HG02943 (cell line): ENCODE results near the gene NPRL2.
A peak's percentile ranks its signal among the peaks of the same experiment; 100 is the strongest.
"Not testable (repeated sequence)": the region's sequence is repeated elsewhere in the genome, so short reads cannot be mapped to it uniquely, and the experiment has no call there.

ENCODE experiments used
- ATAC-seq: cut with Tn5 transposase; IDR thresholded peaks from one replicate; pipeline ENCODE4 v1.9.1; 2021; ENCODE audit warnings: mild to moderate bottlenecking, low read depth, moderate library complexity; ENCODE audit not compliant: unreplicated experiment

Gene NPRL2

DNA sequence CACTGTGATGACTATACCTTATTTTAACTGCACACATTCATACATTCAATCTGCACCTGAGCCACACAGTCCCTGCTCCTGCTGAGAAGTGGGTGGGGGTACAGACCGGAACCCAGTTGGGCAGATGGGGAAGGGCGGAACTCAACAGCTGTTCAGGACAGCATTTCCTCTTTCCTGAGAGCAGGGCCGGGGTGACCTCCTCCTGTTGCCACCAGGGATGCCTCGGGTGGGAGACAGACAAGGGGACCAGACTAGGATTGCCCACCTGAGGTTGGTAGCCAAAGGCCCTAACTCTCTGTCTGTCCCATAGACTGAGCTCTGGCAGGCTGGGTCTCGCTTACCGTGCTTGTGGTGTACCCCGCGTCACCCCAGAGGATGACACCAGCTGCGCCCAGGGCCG lies 32.0 kb downstream of the NPRL2 start:
- ATAC-seq: no peak

DNA sequence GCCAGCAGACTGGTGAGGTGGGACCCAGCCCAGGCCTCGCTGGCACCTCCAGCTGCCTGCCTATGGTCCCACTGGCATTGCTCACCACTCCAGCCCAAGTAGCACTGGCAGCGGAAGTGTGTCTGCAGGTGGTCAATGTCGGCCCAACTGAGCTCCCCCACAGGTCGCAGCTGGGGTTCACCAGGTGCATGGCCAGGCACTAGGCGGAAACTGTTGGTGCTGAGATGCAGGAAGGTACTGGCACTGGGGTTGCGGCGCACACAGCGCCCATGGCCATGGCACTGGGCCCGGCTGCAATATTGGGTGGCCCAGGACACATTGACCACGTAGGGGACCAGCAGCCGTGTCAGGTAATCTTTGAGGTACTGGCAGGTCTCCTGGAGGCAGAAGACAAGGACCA lies 32.4 kb downstream of the NPRL2 start:
- no peak for ATAC-seq

DNA sequence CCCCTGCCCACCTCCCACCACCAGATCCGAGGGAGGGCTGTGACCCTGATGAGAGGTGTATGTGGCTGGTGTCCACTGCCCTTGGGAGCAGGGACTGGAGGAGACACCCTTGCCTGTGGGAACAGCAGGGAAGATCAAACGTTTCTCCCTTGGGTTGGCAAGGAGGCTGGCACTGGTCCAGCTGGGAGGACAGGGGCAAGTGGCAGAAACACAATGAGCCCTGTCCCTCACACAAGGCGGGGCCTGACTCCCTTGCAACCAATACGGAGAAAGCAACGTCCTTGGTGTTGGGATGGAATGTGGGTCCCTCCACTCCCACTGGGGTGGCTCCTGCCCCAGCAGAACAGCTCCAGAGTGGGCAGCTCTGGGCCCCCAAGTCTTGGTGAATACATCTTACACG lies 33.3 kb downstream of the NPRL2 start:
- ATAC-seq: no peak

DNA sequence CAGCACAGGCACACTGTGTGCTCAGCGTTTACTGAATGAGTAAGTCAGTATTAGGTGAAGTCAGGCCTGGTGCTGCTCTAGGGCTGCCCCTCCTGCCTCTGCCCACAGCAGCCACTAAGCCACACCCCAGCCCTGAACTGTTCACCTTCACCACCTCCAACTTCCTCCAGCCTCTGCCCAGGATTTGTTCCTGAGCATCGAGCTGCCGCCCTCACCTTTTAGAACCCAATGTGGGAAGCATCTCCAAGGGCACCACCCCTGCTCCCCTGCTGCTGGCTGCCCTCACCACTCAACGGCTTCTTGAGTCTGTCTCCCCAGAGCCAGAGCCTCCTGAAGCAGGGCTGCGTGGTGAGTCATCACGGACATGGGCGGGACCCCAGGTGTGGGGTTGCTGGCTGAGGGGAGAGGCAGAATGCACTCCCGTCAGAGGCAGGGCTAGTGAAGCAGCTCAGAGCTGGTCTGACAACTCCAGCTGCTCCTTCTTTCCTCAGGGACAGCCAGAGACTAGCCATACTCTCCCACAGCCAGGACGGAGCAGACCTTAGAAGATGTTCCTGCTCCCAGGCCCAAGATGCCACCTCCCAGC lies 33.8 kb downstream of the NPRL2 start:
- ATAC-seq: no peak

DNA sequence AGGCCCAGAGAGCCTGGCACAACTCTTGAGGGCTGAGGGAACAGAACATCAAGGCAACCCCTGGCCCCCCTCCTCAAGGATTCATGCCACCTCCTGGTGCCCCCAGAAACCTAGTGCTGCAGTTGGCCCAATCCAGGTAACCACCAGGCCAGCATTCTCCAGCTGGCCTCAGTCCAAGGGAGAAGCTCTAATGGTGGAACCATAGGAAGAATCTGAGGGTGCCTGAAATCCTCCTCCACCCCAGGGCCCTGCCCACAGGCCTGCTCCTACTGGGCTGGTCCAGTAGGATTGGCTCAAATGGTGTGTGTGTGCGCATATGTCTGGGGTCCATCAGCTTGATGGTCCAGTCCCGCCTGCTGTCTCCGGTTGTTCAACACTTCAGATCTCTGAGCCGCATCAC lies 35.8 kb downstream of the NPRL2 start:
- no peak for ATAC-seq

DNA sequence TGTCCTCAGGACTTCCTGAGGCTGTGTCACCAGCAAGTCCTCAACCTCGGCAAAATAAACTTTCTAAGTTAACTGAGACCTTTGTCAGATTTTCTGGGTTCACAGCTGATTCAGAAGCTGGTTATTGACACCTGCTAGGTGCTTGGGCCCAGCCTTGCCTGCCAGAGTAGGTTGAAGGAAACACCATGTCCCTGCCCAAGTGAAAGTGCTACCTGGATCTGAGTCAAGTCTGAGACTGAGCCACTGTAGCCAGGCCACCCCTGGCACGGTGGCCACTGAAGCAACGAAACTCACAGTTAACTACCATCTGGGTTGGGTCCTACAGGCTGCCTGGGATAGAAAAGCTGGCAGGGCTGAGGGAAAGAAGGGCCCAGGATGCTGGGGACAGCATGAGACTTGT lies 36.2 kb downstream of the NPRL2 start:
- no peak for ATAC-seq

DNA sequence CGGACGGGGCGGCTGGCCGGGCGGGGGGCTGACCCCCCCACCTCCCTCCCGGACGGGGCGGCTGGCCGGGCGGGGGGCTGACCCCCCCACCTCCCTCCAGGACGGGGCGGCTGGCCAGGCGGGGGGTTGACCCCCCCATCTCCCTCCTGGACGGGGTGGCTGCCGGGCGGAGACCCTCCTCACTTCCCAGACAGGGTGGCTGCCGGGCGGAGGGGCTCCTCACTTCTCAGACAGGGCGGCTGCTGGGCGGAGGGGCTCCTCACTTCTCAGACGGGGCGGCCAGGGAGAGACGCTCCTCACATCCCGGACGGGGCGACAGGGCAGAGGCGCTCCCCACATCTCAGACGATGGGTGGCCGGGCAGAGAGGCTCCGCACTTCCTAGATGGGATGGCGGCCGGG lies 38.5 kb downstream of the NPRL2 start:
- ATAC-seq: not testable (repeated sequence)

DNA sequence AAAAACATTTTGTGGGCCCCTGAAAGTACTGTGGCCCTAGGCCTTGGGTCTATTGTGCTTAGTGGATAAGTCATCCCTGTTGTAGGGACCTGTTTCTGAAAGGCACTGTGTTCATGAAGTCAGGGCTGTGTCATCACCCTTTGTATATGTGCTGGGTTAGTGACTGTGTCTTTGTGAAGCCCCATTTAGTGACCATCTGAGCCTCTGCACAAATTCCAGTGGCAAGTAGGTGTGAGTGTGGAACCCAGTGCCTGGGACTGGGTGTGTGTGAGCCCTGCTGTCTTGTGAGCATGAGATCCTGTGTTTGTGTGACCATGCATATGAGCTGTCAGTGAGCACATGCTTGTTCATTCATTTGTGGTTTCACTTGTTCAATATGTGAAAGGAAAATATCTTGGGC lies 46.0 kb downstream of the NPRL2 start:
- no peak for ATAC-seq

DNA sequence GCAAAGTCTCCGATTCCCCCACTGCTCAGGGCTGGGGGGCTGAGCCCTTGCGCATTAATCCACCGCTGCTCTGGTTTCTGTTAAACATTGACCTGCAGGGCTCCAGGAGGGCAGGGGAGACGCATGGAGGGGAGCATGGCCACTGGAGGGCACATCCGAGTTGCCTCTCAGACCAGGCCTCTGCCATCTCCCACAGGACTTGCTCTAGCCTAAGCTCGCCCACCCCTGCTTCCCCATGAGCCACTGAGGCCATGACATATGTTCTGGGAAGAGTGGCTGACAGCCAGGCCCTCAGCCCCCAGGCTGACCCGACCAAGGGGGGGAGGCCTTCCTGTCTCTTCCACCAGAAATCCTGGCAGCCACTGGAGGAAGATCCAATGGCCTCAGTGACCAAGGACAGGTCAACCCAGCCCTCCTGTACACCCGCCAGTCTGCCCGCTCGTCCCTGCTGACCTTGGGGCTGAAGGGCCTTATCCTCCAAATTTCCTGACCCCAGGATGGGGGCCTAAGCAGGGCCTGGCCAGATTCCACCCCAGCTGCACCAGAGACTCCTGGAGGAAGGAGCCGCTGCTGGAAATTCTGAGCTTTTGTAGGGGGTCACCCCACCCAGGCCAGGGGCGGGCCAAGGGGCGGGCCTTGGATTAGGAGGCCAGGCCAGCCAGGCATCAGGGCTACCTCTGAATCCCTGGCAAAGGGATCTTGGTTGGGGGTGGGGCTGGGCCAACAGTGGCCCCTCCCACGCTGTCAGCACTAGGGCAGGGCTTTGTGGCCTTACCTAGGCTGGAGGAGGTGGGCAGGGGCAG lies 47.4 kb downstream of the NPRL2 start, which contains the start of gene HYAL1:
Gene HYAL1 (minus strand): TSS at position 562 of the 803 bp plus-strand sequence. CDS start 618 bp downstream, outside the sequence.
- no peak for ATAC-seq

DNA sequence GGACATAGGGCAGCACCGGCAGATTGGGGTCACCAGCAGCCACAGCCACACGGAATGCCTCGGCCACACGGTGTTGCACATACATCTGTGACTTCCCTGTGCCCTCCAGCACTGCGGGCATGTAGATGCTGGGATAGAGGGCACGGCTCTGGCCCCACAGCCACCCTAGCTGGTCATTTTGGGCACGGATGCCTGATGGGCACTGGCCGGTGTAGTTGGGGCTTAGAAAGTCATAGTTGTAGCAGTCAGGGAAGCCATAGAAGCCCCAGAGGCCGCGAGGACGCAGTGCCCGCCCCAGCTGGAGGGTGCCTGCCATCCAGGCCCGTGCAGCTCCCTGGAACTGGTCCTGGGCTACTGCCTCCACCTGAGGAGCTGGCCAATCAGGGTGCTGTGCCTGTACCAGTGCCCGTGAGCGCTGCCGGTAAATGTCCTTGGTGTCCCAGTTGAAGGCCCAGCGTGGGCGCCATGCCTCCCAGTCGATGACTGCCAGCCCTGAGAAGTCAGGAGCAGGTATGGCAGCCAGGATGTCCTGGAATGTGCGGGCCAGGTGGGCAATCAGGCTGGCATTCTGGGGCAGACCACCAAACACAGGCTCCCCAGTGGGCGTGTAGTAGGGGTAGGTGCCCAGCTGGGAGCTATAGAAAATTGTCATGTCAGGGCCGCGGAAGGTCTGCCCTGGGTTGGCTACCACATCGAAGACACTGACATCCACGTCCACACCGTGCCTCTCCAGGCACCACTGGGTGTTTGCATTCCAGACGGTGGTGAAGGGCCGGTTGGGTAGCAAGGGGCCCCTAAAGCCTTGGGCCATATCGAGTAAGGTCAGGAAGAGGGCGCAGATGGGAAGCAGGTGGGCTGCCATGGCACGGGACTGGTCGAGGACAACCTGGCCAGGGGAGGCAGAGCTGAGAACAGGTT lies 48.2 kb downstream of the NPRL2 start:
- ATAC-seq: no peak

DNA sequence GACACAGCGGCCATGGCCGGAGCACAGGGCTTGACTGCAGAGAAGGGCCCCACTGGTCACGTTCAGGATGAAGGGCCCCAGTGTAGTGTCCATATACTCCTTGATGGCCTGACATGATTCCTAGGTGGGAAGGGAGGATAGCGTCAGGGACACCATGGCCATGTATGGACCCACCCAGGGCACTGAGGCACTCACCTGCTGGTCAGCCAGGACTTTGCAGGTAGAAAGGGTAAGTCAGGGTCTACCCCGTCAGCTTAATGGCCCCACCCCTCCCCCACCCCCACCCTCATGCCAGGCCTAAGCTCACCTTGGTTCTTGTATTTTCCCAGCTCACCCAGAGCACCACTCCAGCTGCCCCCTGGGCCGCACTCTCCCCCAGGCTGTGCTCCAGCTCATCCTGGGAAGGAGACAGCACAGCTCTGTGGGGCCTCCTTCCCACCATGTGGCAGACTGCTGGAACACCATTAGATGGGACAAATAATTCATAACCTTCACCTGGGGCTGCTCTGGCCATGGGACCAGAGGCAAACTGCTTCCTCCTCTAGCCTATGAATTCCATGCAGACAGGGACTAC lies 49.8 kb downstream of the NPRL2 start:
- no peak for ATAC-seq

DNA sequence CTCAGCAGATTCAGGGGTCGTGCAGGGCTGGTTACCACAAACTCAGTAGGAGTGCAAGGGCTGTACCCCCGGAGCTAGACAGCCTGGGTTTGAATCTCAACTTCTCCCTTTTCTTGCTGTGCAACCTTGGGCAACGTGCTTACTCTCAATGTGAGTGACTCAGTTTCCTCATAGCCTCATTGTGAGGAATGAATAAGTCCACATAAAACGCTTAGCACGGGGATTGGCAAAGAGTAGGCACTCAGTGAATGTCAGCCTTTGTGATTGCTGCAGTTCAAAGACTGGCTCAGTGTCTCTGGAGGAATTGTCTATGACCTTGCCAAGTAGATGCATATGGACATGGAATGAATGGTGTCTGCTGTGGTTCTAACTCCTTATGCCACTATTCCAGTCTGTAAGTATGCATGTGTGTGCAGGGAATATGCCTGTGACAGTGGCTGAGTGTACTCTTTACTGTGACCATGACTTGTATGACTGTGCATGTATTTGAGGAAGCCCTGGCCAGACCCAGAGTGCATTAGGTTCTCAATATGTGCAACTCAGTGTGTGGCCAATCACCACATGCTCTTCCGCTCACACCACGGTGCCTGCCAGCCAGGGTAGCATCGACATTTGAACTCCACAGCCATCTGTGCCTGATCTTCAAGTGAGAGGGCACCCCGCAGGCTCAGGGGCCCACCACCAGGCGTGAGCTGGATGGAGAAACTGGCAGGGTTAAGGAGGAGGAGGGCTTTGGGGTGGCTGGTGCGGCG lies 50.5 kb downstream of the NPRL2 start:
- no peak for ATAC-seq

DNA sequence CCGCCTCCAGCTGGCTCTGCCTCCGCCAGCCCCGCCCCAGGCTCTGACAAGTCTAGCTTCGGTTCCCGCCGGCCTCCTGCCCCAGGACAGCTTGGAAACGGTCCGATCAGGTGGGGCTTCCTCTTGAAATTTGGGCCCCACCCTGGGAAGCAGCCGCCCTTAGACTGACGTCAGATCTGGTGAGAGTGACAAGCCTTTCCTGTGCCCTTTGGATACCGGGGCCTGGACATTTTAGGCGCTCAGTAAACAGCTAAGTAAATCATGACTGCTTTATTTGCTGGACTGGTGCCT lies 51.0 kb downstream of the NPRL2 start:
- no peak for ATAC-seq

DNA sequence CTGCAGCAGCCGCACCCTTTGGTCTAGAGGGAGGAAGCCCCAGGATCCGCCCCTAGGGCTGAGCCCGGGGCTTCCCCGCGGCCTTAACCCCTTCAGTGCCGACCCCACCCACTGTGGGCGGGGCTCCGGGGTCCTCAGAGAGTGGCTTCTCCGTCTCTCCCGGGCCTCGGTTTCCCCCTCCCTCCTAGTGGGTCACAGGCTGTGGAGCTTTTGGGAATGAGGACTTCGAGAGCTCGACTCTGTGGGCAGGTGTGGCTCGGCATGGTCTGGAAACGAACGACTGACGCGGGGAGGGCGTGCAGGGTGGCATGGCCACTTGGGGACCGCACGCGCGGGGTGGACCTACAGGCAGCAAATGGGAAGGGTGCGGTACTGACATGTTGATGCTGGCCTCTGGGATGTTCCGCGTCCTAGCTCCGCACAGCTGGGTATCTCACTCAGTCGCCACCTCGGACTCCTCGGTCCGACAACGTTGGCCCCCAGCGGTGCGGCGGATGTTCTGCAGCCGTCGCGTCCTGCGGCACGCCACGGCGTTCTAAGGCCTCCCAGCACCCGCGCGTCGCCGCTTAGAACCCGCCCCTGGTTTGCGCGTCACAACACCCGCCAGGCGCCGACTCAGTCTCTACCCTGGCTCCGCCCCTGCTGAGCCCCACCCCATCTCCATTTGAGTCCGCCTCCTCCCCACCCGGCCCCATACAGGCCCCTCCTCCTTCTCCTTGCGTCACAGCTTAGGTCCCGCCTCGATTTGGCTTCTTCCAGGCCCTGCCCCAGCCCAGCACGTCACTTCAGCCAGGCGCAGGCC lies 51.5 kb downstream of the NPRL2 start, which contains the start of the genes HYAL3 and NAA80:
Gene HYAL3 (minus strand): TSS at position 570 of the 802 bp plus-strand sequence. CDS start 3,803 bp downstream, outside the sequence.
Gene NAA80 (minus strand): TSS at position 570 of the 802 bp plus-strand sequence. CDS start 1,942 bp downstream, outside the sequence.
- peak; percentile 75 for ATAC-seq

DNA sequence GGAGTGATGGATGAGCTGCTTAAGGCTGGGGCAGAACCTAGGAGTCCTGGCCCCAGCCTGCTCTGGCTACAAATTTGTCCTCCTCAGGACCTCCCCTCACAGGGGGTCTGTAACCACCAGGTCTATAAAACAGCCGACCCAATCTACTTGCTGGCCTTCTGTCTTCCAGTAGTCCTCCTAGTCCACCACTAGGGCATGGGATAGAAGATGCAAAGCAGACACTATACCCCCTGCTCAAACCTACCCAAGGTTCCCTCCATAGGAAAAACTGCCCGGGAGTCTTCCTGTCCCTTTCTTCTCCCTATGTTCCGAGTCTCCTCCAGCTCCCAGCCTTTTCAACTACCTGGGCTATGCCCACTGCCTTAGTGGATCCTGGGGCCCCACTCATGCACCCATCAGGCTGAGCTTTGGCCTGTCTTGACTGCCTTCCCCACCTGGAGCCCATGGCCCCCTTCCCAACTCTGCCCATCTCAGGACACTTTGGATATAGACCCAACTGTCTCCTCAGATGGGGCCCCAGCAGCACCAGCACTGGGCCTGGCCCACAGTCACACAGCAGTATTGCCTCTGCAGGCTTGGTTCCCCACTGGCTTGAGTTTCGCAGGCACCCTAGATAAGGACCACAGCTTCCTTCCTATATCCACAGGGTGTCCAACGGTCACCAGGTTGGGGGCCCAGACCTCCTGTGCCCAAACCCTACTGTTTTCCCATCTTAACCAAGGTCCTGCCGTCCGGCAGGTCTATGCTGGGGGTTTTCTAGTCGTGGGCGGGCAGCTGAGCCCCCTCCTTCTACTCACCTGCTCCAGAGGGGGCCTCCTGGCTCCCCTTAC lies 52.5 kb downstream of the NPRL2 start:
- ATAC-seq: no peak

DNA sequence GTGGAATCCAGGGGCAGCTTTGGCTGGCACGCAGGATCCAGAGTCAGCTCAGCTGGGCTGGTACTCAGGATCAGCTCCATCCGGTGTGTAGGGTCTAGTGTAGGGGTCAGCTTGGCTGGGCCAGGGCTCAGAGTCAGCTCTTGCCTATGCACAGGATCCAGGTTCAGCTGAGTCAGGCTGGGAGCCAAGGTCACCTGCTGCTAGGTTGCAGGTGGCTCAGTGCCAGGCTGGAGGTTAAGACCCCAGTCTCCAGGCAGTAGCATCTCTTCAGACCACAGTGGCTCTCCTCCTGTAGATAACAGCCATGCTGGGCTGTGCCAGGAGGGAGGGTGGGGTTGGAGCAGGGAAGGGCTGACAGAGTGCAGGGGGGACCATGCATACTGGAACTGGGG lies 53.2 kb downstream of the NPRL2 start:
- ATAC-seq: no peak
